WTC11 (cell line): ENCODE measurements around the gene PDE4B. TPM values are rescaled to one million over a fixed set of nuclear protein-coding genes. Genes with fewer than 3 reads are reported as not detected.

ENCODE experiments used
- ATAC-seq: fragments of 200-7000 bp; cut with Tn5 transposase; 2 replicates; pipeline ENCODE4 v1.10.0; 2021; ENCODE audit warnings: mild to moderate bottlenecking, moderate library complexity
- CTCF ChIA-PET: fragments of 300-600 bp; sonication (Branson Sonifier 250); formaldehyde crosslinking; loops from one replicate; lab custom pipeline; 2021; ENCODE audit warnings: antibody characterized with exemption; lab: Charles Lee
- POLR2A ChIA-PET: fragments of 350-600 bp; sonication (Branson Sonifier 250); formaldehyde crosslinking; loops from one replicate; lab custom pipeline; 2021; ENCODE audit warnings: antibody characterized with exemption; lab: Charles Lee
- DNase-seq: peaks from one replicate; pipeline ENCODE4 v3.0.0; 2021; ENCODE audit warnings: low spot score
- H3K27ac Mint-ChIP-seq: 2 replicates; pipeline ENCODE4 v1.8.0; 2021; ENCODE audit warnings: mixed read lengths
- H3K27me3 Mint-ChIP-seq: 2 replicates; pipeline ENCODE4 v1.8.0; 2021; ENCODE audit warnings: low read depth, mild to moderate bottlenecking, moderate library complexity, mixed read lengths
- H3K36me3 Mint-ChIP-seq: 2 replicates; pipeline ENCODE4 v1.8.0; 2021; ENCODE audit warnings: mixed read lengths
- H3K4me1 Mint-ChIP-seq: 2 replicates; pipeline ENCODE4 v1.8.0; 2022; ENCODE audit warnings: mixed read lengths
- H3K4me3 Mint-ChIP-seq: 2 replicates; pipeline ENCODE4 v1.8.0; 2021; ENCODE audit warnings: mild to moderate bottlenecking, moderate library complexity, mixed read lengths
- H3K9me3 Mint-ChIP-seq: 2 replicates; pipeline ENCODE4 v1.8.0; 2021; ENCODE audit warnings: mixed read lengths
- AR ChIP-seq: fragments of 250-450 bp; sonication (Bioruptor Pico); IDR thresholded peaks from 2 replicates; pipeline ENCODE4 v1.9.0; 2021; ENCODE audit warnings: mild to moderate bottlenecking
- ATF6 ChIP-seq: sonication (generic); formaldehyde crosslinking; IDR thresholded peaks from 2 replicates; pipeline ENCODE4 v1.8.1; 2023; ENCODE audit warnings: mild to moderate bottlenecking, missing genetic modification reagents
- CDX4 ChIP-seq: fragments of 250-450 bp; sonication (Bioruptor Pico); IDR thresholded peaks from 2 replicates; pipeline ENCODE4 v1.9.0; 2021; ENCODE audit warnings: moderate library complexity, mild to moderate bottlenecking, inconsistent platforms, borderline replicate concordance
- E2F4 ChIP-seq: sonication (generic); formaldehyde crosslinking; IDR thresholded peaks from 2 replicates; pipeline ENCODE4 v1.8.1; 2022; ENCODE audit warnings: low read depth, mild to moderate bottlenecking, moderate library complexity, missing genetic modification reagents, borderline replicate concordance
- EMX1 ChIP-seq: fragments of 250-450 bp; sonication (Bioruptor Pico); IDR thresholded peaks from 2 replicates; pipeline ENCODE4 v1.8.0; 2021; ENCODE audit warnings: mild to moderate bottlenecking
- ESRRA ChIP-seq: sonication (generic); formaldehyde crosslinking; IDR thresholded peaks from 2 replicates; pipeline ENCODE4 v1.8.1; 2022; ENCODE audit warnings: mild to moderate bottlenecking, missing genetic modification reagents, borderline replicate concordance
- ETV6 ChIP-seq: sonication (generic); formaldehyde crosslinking; IDR thresholded peaks from 2 replicates; pipeline ENCODE4 v1.8.1; 2022; ENCODE audit warnings: mild to moderate bottlenecking, missing genetic modification reagents
- GABPB1 ChIP-seq: sonication (generic); formaldehyde crosslinking; IDR thresholded peaks from 2 replicates; pipeline ENCODE4 v1.8.1; 2023; ENCODE audit warnings: mild to moderate bottlenecking, missing genetic modification reagents
- GTF2I ChIP-seq: fragments of 250-450 bp; sonication (Bioruptor Pico); conservative IDR thresholded peaks from 2 replicates; pipeline ENCODE4 v1.4.0; 2021; ENCODE audit warnings: mild to moderate bottlenecking
- MLX ChIP-seq: sonication (generic); formaldehyde crosslinking; IDR thresholded peaks from 2 replicates; pipeline ENCODE4 v1.8.1; 2023; ENCODE audit warnings: mild to moderate bottlenecking, missing genetic modification reagents, moderate library complexity
- NFE2L1 ChIP-seq: sonication (generic); formaldehyde crosslinking; IDR thresholded peaks from 2 replicates; pipeline ENCODE4 v1.8.1; 2023; ENCODE audit warnings: missing genetic modification reagents
- NR1H2 ChIP-seq: sonication (generic); formaldehyde crosslinking; IDR thresholded peaks from 2 replicates; pipeline ENCODE4 v1.9.0; 2021; ENCODE audit warnings: mild to moderate bottlenecking, moderate library complexity, missing genetic modification reagents
- NR2C2 ChIP-seq: sonication (generic); formaldehyde crosslinking; IDR thresholded peaks from 2 replicates; pipeline ENCODE4 v1.8.0; 2022; ENCODE audit warnings: mild to moderate bottlenecking, missing genetic modification reagents
- NR3C1 ChIP-seq: sonication (generic); formaldehyde crosslinking; conservative IDR thresholded peaks from 2 replicates; pipeline ENCODE4 v1.8.1; 2023; ENCODE audit warnings: low read depth, mild to moderate bottlenecking, missing genetic modification reagents
- PRRX2 ChIP-seq: fragments of 250-450 bp; sonication (Bioruptor Pico); IDR thresholded peaks from 2 replicates; pipeline ENCODE4 v1.8.0; 2021; ENCODE audit warnings: mild to moderate bottlenecking
- STAT6 ChIP-seq: sonication (generic); formaldehyde crosslinking; conservative IDR thresholded peaks from 2 replicates; pipeline ENCODE4 v1.8.1; 2023; ENCODE audit warnings: mild to moderate bottlenecking, low read depth, missing genetic modification reagents, moderate library complexity
- TEAD1 ChIP-seq: sonication (generic); formaldehyde crosslinking; IDR thresholded peaks from 2 replicates; pipeline ENCODE4 v1.8.0; 2022; ENCODE audit warnings: mild to moderate bottlenecking, missing genetic modification reagents
- USF2 ChIP-seq: sonication (generic); formaldehyde crosslinking; IDR thresholded peaks from 2 replicates; pipeline ENCODE4 v1.8.1; 2023; ENCODE audit warnings: mild to moderate bottlenecking, missing genetic modification reagents, moderate library complexity
- ZNF263 ChIP-seq: sonication (generic); formaldehyde crosslinking; IDR thresholded peaks from 2 replicates; pipeline ENCODE4 v1.8.1; 2022; ENCODE audit warnings: low read depth, mild to moderate bottlenecking, moderate library complexity, missing genetic modification reagents
- ZNF425 ChIP-seq: fragments of 250-450 bp; sonication (Bioruptor Pico); conservative IDR thresholded peaks from 2 replicates; pipeline ENCODE4 v1.9.0; 2021; ENCODE audit warnings: mild to moderate bottlenecking
- total RNA-seq: library from RNA; stranded (reverse); gene quantifications from 3 replicates; pipeline ENCODE4 v1.2.3, GENCODE V29; 2021

The PDE4B gene
- total RNA-seq, 1 experiment from 2014 or later = 8.0 TPM

- TF ChIP-seq MLX (CRISPR knock-in tag) (no peak), CDX4 (CRISPR knock-in tag) (no peak), ATF6 (no peak), E2F4 (no peak), NR2C2 (CRISPR knock-in tag) (no peak), USF2 (no peak), ZNF263 (CRISPR knock-in tag) (no peak), NR3C1 (no peak), PRRX2 (no peak), TEAD1 (CRISPR knock-in tag) (no peak)
- H3K9me3 Mint-ChIP-seq = no peaks in the 10 kb centered on the region
- no peaks in the 10 kb centered on the region for H3K27me3 Mint-ChIP-seq
- no peak for ATAC-seq
- H3K4me3 Mint-ChIP-seq = no peak overlapping the region
- peak overlapping the region; percentile 83 for H3K27ac Mint-ChIP-seq
- CTCF ChIA-PET = no interaction called here
- H3K4me1 Mint-ChIP-seq = peaks cover 89% of the 10 kb centered on the region
- DNase-seq = no peak
- H3K36me3 Mint-ChIP-seq = no peaks in the 10 kb centered on the region
- POLR2A ChIA-PET = no interaction called here
These were observed 559.2 kb downstream of the PDE4B start for GRCh38 chr1:66351913-66352312.

- CTCF ChIA-PET = interaction anchor here (1.0 kb wide), 1 partner anchor 151 kb away, joined by 3 read pairs; no protein-coding TSS in a partner anchor
- H3K36me3 Mint-ChIP-seq = no peaks in the 10 kb centered on the region; the same call in 1 of the 2 replicates
- peak overlapping the region; percentile 51 for H3K4me3 Mint-ChIP-seq
- peaks cover 90% of the 10 kb centered on the region for H3K4me1 Mint-ChIP-seq
- DNase-seq (no peak), ATAC-seq (no peak)
- H3K9me3 Mint-ChIP-seq = no peaks in the 10 kb centered on the region
- H3K27ac Mint-ChIP-seq = peak overlapping the region; percentile 91
- no peaks in the 10 kb centered on the region for H3K27me3 Mint-ChIP-seq
- POLR2A ChIA-PET = interaction anchor here (0.8 kb wide), 1 partner anchor 28 kb away, joined by 3 read pairs; no protein-coding TSS in a partner anchor
- no peak for TF ChIP-seq NR1H2 (CRISPR knock-in tag)
- no peak for TF ChIP-seq AR (CRISPR knock-in tag)
- TF ChIP-seq ESRRA (CRISPR knock-in tag) = no peak
- TF ChIP-seq NFE2L1 (CRISPR knock-in tag) = no peak
- TF ChIP-seq ETV6 (CRISPR knock-in tag) = no peak
- TF ChIP-seq GABPB1 (CRISPR knock-in tag) = no peak
- TF ChIP-seq GTF2I (CRISPR knock-in tag) = no peak
- no peak for TF ChIP-seq STAT6 (CRISPR knock-in tag)
- no peak for TF ChIP-seq ZNF263 (CRISPR knock-in tag)
- TF ChIP-seq ZNF425 = no peak
- TF ChIP-seq EMX1 (CRISPR knock-in tag) = no peak
These were observed 560.1 kb downstream of the PDE4B start for GRCh38 chr1:66352792-66353191.
